ENCODE measurements around the gene ATP6V1G2. TPM values are rescaled to one million over a fixed set of nuclear protein-coding genes. Genes with fewer than 3 reads are reported as not detected.

Gene ATP6V1G2
- total RNA-seq, 2 experiments from 2014 or later: 1.2 to 1.4 TPM

DNA sequence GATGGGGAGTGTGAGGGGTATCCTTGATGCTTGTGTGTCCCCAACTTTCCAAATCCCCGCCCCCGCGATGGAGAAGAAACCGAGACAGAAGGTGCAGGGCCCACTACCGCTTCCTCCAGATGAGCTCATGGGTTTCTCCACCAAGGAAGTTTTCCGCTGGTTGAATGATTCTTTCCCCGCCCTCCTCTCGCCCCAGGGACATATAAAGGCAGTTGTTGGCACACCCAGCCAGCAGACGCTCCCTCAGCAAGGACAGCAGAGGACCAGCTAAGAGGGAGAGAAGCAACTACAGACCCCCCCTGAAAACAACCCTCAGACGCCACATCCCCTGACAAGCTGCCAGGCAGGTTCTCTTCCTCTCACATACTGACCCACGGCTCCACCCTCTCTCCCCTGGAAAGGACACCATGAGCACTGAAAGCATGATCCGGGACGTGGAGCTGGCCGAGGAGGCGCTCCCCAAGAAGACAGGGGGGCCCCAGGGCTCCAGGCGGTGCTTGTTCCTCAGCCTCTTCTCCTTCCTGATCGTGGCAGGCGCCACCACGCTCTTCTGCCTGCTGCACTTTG, 29.0 kb upstream of the ATP6V1G2 start, which contains the start of gene TNF:
TNF (plus strand) TSS at position 231 of the 567 bp plus-strand sequence; CDS start at position 408, 177 bp downstream.
- H3K4me3 Mint-ChIP-seq: peak within 1 kb of the TSS; percentile 94
- H3K9me3 Mint-ChIP-seq: no peaks in the 10 kb centered on the region
- peaks cover 65% of the 10 kb centered on the region for H3K4me1 Mint-ChIP-seq (ENCODE audit: low read depth)
- CTCF ChIA-PET: interaction anchor here (0.7 to 19.5 kb wide), 5 partner anchors 10 to 24 kb away, joined by 3 to 618 read pairs (median 78); partner anchors contain the start of genes ATP6V1G2, DDX39B, LST1 and LTB
- DNase-seq: peak; percentile 87
- H3K36me3 Mint-ChIP-seq (ENCODE audit: low read depth): peaks cover 49% of the 10 kb centered on the region
- H3K27ac Mint-ChIP-seq: peak within 1 kb of the TSS; percentile 97
- H3K27me3 Mint-ChIP-seq (ENCODE audit: low read depth): no peaks in the 10 kb centered on the region
- intact Hi-C loops (cut with micrococcal nuclease): loop anchor here (5.0 to 10.0 kb wide), 2 partner anchors 162 to 1061 kb away; partner anchors contain the start of gene CLIC1

DNA sequence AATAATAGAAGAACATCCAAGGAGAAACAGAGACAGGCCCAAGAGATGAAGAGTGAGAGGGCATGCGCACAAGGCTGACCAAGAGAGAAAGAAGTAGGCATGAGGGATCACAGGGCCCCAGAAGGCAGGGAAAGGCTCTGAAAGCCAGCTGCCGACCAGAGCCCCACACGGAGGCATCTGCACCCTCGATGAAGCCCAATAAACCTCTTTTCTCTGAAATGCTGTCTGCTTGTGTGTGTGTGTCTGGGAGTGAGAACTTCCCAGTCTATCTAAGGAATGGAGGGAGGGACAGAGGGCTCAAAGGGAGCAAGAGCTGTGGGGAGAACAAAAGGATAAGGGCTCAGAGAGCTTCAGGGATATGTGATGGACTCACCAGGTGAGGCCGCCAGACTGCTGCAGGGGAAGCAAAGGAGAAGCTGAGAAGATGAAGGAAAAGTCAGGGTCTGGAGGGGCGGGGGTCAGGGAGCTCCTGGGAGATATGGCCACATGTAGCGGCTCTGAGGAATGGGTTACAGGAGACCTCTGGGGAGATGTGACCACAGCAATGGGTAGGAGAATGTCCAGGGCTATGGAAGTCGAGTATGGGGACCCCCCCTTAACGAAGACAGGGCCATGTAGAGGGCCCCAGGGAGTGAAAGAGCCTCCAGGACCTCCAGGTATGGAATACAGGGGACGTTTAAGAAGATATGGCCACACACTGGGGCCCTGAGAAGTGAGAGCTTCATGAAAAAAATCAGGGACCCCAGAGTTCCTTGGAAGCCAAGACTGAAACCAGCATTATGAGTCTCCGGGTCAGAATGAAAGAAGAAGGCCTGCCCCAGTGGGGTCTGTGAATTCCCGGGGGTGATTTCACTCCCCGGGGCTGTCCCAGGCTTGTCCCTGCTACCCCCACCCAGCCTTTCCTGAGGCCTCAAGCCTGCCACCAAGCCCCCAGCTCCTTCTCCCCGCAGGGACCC, 28.0 kb upstream of the ATP6V1G2 start:
- CTCF ChIA-PET: interaction anchor here (0.9 to 19.5 kb wide), 6 partner anchors 9 to 80 kb away, joined by 6 to 618 read pairs (median 42); partner anchors contain the start of genes ATP6V1G2, DDX39B, LST1 and LTB
- Mint-ChIP-seq H3K36me3 (ENCODE audit: low read depth) (peaks cover 49% of the 10 kb centered on the region), H3K9me3 (no peaks in the 10 kb centered on the region), H3K27me3 (ENCODE audit: low read depth) (no peaks in the 10 kb centered on the region), H3K4me1 (ENCODE audit: low read depth) (peaks cover 66% of the 10 kb centered on the region), H3K27ac (peak overlapping the region; percentile 97), H3K4me3 (peak overlapping the region; percentile 94)
- peak; percentile 46 for DNase-seq
- intact Hi-C loops (cut with micrococcal nuclease): loop anchor here (5.0 to 10.0 kb wide), 2 partner anchors 163 to 1060 kb away; partner anchors contain the start of gene CLIC1

DNA sequence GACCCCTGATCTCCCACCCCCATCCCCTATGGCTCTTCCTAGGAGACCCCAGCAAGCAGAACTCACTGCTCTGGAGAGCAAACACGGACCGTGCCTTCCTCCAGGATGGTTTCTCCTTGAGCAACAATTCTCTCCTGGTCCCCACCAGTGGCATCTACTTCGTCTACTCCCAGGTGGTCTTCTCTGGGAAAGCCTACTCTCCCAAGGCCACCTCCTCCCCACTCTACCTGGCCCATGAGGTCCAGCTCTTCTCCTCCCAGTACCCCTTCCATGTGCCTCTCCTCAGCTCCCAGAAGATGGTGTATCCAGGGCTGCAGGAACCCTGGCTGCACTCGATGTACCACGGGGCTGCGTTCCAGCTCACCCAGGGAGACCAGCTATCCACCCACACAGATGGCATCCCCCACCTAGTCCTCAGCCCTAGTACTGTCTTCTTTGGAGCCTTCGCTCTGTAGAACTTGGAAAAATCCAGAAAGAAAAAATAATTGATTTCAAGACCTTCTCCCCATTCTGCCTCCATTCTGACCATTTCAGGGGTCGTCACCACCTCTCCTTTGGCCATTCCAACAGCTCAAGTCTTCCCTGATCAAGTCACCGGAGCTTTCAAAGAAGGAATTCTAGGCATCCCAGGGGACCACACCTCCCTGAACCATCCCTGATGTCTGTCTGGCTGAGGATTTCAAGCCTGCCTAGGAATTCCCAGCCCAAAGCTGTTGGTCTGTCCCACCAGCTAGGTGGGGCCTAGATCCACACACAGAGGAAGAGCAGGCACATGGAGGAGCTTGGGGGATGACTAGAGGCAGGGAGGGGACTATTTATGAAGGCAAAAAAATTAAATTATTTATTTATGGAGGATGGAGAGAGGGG, 27.1 kb upstream of the ATP6V1G2 start:
- intact Hi-C loops (cut with micrococcal nuclease): loop anchor here (2.0 to 10.0 kb wide), 2 partner anchors 253 to 1059 kb away; partner anchors contain the start of gene HSPA1B
- CTCF ChIA-PET: interaction anchor here (0.9 to 19.5 kb wide), 5 partner anchors 8 to 79 kb away, joined by 6 to 618 read pairs (median 78); partner anchors contain the start of genes ATP6V1G2, DDX39B, LST1 and LTB
- no peaks in the 10 kb centered on the region for H3K27me3 Mint-ChIP-seq (ENCODE audit: low read depth)
- H3K4me1 Mint-ChIP-seq (ENCODE audit: low read depth): peaks cover 66% of the 10 kb centered on the region
- peaks cover 44% of the 10 kb centered on the region for H3K36me3 Mint-ChIP-seq (ENCODE audit: low read depth)
- H3K9me3 Mint-ChIP-seq: no peaks in the 10 kb centered on the region
- no peak for DNase-seq
- peak overlapping the region; percentile 97 for H3K27ac Mint-ChIP-seq
- H3K4me3 Mint-ChIP-seq: peak overlapping the region; percentile 94

DNA sequence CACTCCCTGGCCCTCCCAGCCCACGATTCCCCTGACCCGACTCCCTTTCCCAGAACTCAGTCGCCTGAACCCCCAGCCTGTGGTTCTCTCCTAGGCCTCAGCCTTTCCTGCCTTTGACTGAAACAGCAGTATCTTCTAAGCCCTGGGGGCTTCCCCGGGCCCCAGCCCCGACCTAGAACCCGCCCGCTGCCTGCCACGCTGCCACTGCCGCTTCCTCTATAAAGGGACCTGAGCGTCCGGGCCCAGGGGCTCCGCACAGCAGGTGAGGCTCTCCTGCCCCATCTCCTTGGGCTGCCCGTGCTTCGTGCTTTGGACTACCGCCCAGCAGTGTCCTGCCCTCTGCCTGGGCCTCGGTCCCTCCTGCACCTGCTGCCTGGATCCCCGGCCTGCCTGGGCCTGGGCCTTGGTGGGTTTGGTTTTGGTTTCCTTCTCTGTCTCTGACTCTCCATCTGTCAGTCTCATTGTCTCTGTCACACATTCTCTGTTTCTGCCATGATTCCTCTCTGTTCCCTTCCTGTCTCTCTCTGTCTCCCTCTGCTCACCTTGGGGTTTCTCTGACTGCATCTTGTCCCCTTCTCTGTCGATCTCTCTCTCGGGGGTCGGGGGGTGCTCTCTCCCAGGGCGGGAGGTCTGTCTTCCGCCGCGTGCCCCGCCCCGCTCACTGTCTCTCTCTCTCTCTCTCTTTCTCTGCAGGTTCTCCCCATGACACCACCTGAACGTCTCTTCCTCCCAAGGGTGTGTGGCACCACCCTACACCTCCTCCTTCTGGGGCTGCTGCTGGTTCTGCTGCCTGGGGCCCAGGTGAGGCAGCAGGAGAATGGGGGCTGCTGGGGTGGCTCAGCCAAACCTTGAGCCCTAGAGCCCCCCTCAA, 25.9 kb upstream of the ATP6V1G2 start, which contains the start of gene LTA:
LTA (plus strand) TSS at position 249 of the 871 bp plus-strand sequence; CDS start at position 703, 454 bp downstream.
- peaks cover 35% of the 10 kb centered on the region for H3K36me3 Mint-ChIP-seq (ENCODE audit: low read depth)
- peak within 1 kb of the TSS; percentile 97 for H3K27ac Mint-ChIP-seq
- peaks cover 74% of the 10 kb centered on the region for H3K4me1 Mint-ChIP-seq (ENCODE audit: low read depth)
- DNase-seq: peak; percentile 88
- peak within 1 kb of the TSS; percentile 94 for H3K4me3 Mint-ChIP-seq
- intact Hi-C loops (cut with micrococcal nuclease): loop anchor here (1.0 to 10.0 kb wide), 4 partner anchors 8 to 1057 kb away; partner anchors contain the start of gene HSPA1B
- no peaks in the 10 kb centered on the region for H3K27me3 Mint-ChIP-seq (ENCODE audit: low read depth)
- no peaks in the 10 kb centered on the region for H3K9me3 Mint-ChIP-seq
- CTCF ChIA-PET: interaction anchor here (1.9 to 19.5 kb wide), 5 partner anchors 13 to 23 kb away, joined by 11 to 618 read pairs (median 78); partner anchors contain the start of genes ATP6V1G2, DDX39B, LST1 and LTB

DNA sequence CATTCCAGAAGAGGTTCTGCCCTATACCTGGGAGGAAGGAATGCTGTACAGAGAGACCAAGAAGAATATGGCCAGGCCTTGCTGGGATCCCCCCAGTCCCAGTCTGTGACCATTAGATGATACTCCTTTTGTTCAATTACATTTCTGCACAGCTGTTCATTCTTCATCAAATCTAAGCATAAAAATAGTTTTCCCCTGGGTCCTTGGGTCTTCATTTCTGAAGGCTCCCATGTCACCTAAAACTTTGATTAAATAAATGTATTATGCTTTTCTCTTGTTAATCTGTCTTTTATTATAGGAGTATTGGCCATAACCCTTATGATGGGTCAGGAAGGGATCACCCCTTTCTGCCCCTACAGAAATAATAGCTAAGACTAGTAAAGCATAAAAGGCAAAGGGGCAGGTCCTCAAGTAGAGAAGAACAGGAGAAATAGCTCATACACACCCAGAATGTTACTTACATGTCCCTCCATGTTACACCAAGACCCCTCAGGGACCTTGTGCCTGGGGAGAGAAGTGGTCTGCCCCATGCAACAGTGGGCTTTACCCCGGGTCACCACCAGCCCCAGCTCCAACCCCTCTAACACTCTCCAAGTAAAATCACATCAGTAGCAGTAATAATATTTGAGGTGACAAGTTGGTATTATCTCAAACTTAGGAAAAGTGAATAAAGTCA, 23.6 kb upstream of the ATP6V1G2 start:
- no peak overlapping the region for H3K4me3 Mint-ChIP-seq
- peak overlapping the region; percentile 61 for H3K27ac Mint-ChIP-seq
- H3K27me3 Mint-ChIP-seq (ENCODE audit: low read depth): no peaks in the 10 kb centered on the region
- peaks cover 82% of the 10 kb centered on the region for H3K4me1 Mint-ChIP-seq (ENCODE audit: low read depth)
- intact Hi-C loops (cut with micrococcal nuclease): loop anchor here (10.0 kb wide), 1 partner anchor 1055 kb away; no protein-coding TSS in a partner anchor
- DNase-seq: no peak
- H3K36me3 Mint-ChIP-seq (ENCODE audit: low read depth): peaks cover 15% of the 10 kb centered on the region
- no peaks in the 10 kb centered on the region for H3K9me3 Mint-ChIP-seq
- CTCF ChIA-PET: interaction anchor here (0.7 to 4.5 kb wide), 9 partner anchors 10 to 78 kb away, joined by 3 to 47 read pairs (median 8); partner anchors contain the start of genes LST1, LTB and NFKBIL1

DNA sequence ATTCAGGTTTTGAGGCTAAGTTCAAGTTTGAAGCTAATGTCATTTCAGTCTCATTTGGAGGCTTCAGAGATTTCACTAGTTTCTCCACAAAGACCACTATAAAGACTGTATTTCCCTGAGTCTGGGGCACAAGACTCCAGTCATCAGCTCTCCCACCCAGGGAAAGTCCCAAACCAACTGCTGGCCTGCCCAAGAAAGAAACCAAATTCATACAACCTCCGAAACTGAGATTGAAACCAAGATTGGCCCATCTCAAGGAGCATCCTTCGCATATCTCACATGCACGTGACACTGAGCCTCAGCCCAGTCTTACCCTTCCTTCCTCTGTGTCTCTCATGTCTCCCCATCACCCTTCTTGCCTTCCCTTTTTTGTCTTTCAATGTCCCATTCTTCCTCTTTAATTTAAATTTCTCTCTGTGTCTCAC, 22.1 kb upstream of the ATP6V1G2 start:
- no peaks in the 10 kb centered on the region for H3K9me3 Mint-ChIP-seq
- DNase-seq: peak; percentile 85
- H3K36me3 Mint-ChIP-seq (ENCODE audit: low read depth): peaks cover 16% of the 10 kb centered on the region
- CTCF ChIA-PET: interaction anchor here (1.0 to 4.5 kb wide), 4 partner anchors 9 to 29 kb away, joined by 3 to 47 read pairs (median 22); partner anchors contain the start of genes LST1 and LTB
- peak overlapping the region; percentile 83 for H3K27ac Mint-ChIP-seq
- H3K27me3 Mint-ChIP-seq (ENCODE audit: low read depth): no peaks in the 10 kb centered on the region
- H3K4me1 Mint-ChIP-seq (ENCODE audit: low read depth): peaks cover 76% of the 10 kb centered on the region
- intact Hi-C loops (cut with micrococcal nuclease): loop anchor here (1.0 kb wide), 5 partner anchors 8 to 52 kb away; partner anchors contain the start of genes NFKBIL1 and PRRC2A
- peak overlapping the region; percentile 34 for H3K4me3 Mint-ChIP-seq

DNA sequence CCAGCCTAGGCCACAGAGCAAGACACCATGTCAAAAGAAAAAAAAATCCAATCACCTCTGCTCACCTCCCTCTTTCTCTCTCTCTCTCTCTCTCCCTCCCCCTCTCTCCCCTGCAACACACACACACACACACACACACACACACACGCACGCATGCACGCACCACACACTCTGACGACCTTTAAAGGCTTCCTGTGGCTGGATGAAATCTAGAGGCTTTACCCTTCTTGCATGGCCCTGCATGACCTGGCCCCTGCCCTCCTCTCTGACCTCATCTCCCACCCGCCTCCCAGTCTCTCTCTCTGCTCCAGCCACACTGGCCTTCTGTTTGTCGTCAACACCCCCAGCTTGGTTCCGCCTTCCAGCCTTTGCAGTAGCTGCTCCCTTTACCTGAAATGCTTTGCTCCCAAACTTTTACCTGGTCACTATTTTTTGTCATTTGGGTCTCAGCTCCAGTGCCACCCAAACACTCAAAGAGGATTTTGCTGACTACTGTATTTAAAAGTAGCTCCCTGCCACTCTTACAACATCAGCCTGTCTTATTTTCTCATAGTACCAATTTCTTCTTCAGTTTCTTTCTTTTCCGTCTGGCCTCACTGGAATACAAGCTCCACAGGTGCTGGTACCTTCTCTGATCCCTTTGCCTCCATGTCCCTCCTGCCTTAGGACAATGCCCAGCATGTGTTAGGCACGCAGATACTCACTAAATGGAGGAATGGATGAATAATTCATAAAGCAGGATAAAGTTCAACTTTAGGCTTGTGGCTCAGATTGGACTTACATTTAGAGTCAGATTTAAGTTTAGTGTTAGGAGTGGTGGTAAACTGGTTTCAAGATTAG, 21.3 kb upstream of the ATP6V1G2 start:
- intact Hi-C loops (cut with micrococcal nuclease): loop anchor here (1.0 kb wide), 5 partner anchors 7 to 53 kb away; partner anchors contain the start of genes NFKBIL1 and PRRC2A

DNA sequence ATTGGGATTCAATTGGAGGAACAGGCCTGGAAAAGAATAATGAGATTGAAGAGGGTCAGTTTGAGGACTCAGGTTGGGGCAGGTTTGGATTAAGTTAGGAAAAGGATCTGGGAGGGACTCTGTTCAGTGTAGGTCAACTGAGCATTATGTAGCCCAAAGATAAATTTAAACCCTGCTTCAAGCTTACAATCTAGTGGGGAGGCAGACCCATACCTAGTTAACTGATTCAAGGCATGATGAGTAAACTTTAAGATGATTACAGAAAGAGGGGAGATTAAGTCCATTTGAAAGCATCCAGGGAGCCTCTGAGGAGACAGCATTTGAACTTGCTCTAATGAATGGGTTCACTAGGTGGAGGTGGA, 14.3 kb upstream of the ATP6V1G2 start:
- H3K4me3 Mint-ChIP-seq: peak overlapping the region; percentile 60
- peaks cover 85% of the 10 kb centered on the region for H3K4me1 Mint-ChIP-seq (ENCODE audit: low read depth)
- H3K27me3 Mint-ChIP-seq (ENCODE audit: low read depth): no peaks in the 10 kb centered on the region
- CTCF ChIA-PET: interaction anchor here (0.6 to 22.5 kb wide), 4 partner anchors 10 to 522 kb away, joined by 3 to 442 read pairs (median 9); partner anchors contain the start of genes LST1, LTB, NFKBIL1 and TNF
- H3K9me3 Mint-ChIP-seq: no peaks in the 10 kb centered on the region
- intact Hi-C loops (cut with micrococcal nuclease): loop anchor here (1.0 kb wide), 1 partner anchor 8 kb away; no protein-coding TSS in a partner anchor
- H3K27ac Mint-ChIP-seq: peak overlapping the region; percentile 92
- DNase-seq: no peak
- H3K36me3 Mint-ChIP-seq (ENCODE audit: low read depth): peaks cover 36% of the 10 kb centered on the region

More for the DNA sequence above, 21.3 kb upstream of the ATP6V1G2 start:
- H3K27ac Mint-ChIP-seq: peak overlapping the region; percentile 83
- DNase-seq: peak; percentile 25
- no peaks in the 10 kb centered on the region for H3K27me3 Mint-ChIP-seq (ENCODE audit: low read depth)
- peak overlapping the region; percentile 34 for H3K4me3 Mint-ChIP-seq
- peaks cover 75% of the 10 kb centered on the region for H3K4me1 Mint-ChIP-seq (ENCODE audit: low read depth)
- CTCF ChIA-PET: interaction anchor here (0.7 to 4.5 kb wide), 8 partner anchors 10 to 202 kb away, joined by 3 to 47 read pairs (median 5); partner anchors contain the start of genes LST1 and LTB
- no peaks in the 10 kb centered on the region for H3K9me3 Mint-ChIP-seq
- H3K36me3 Mint-ChIP-seq (ENCODE audit: low read depth): peaks cover 8% of the 10 kb centered on the region

Measured in activated naive CD4-positive, alpha-beta T cell treated with anti-CD3 and anti-CD28 coated beads for 36 hours (primary cell).